Aorta (tissue), 5 donors: ENCODE results near the gene PDE5A. TPM values are rescaled to one million over a fixed set of nuclear protein-coding genes. Genes with fewer than 3 reads are reported as not detected.

Source experiments
- ATAC-seq: fragments of 200-7000 bp; cut with Tn5 transposase; one replicate; pipeline ENCODE4 v1.9.1; 2022; ENCODE audit warnings: moderate library complexity; ENCODE audit not compliant: low FRiP score
- DNase-seq, 2 donors: peaks; one replicate each; pipeline ENCODE4 v3.0.0-alpha.2; 2020
- H3K27ac ChIP-seq, 2 donors: one replicate each; pipeline ENCODE4 v1.5.1; 2013; ENCODE audit warnings: low read length in 2 of 2, mild to moderate bottlenecking in 2 of 2, moderate library complexity in 2 of 2, control low read depth in 1 of 2, inconsistent platforms in 1 of 2, low read depth in 1 of 2
- H3K27me3 ChIP-seq, 2 donors: one replicate each; pipeline ENCODE4 v1.6.1; 2013; ENCODE audit warnings: control low read depth in 1 of 2, low read length in 1 of 2, mild to moderate bottlenecking in 1 of 2, moderate library complexity in 1 of 2; ENCODE audit not compliant: insufficient read depth in 2 of 2, control insufficient read depth in 1 of 2
- H3K36me3 ChIP-seq, 2 donors: one replicate each; pipeline ENCODE4 v1.6.1; 2013; ENCODE audit warnings: control low read depth in 1 of 2, low read length in 1 of 2, mild to moderate bottlenecking in 1 of 2; ENCODE audit not compliant: insufficient read depth in 2 of 2, control insufficient read depth in 1 of 2
- H3K4me1 ChIP-seq, 2 donors: one replicate each; pipeline ENCODE4 v1.6.1; 2013; ENCODE audit warnings: low read length in 2 of 2, control low read depth in 1 of 2, mild to moderate bottlenecking in 1 of 2, moderate library complexity in 1 of 2; ENCODE audit not compliant: insufficient read depth in 2 of 2, control insufficient read depth in 1 of 2
- H3K4me3 ChIP-seq, 2 donors: one replicate each; pipeline ENCODE4 v1.5.1; 2013; ENCODE audit warnings: low read length in 2 of 2, control low read depth in 1 of 2, mild to moderate bottlenecking in 1 of 2
- H3K9me3 ChIP-seq: one replicate; pipeline ENCODE4 v1.6.1; 2013; ENCODE audit warnings: mild to moderate bottlenecking, low read length; ENCODE audit not compliant: control insufficient read depth
- WGBS, 2 donors: extraction: QIAGEN DNeasy Blood & Tissue Kit; methylation state at CpG; one replicate each; pipeline ENCODE4 v1.1.7; 2013; 5-methylcytosine and 5-hydroxymethylcytosine counted together
- intact Hi-C, 2 donors: fragments of 100-400 bp; cut with DNase I; formaldehyde crosslinking; loops; one replicate each; pipeline versions ENCODE4 v1.14.2 to v1.15.0; 2022
- polyA plus RNA-seq, 2 donors: library from polyadenylated mRNA; stranded (reverse); fragments of 200-250 nt; gene quantifications; one replicate each; pipeline ENCODE4 v1.2.3, GENCODE V29; 2013
- total RNA-seq, 2 donors: library from RNA; stranded (reverse); fragmentation: NEBNext Ultra II Directional; extraction: Animal tissue kit (Norgen Biotek cat#: 25700); gene quantifications; one replicate each; pipeline ENCODE4 v1.2.1, GENCODE V29; 2021
- donor health status: healthy with polysubstance abuse.
- donor health status: Bipolar disorder and iron deficiency.
- donor health status: DM: no; HTN: no; CAD: no.
- donor health status: DM: no; HTN: no; CAD: no.
- donor health status: DM: yes; HTN: yes; CAD: no.

Gene PDE5A
- total and polyA plus RNA-seq, 4 donors, result 24.9 to 343 (median 135) TPM

- DNase-seq (no peak), ATAC-seq (no peak)
- Histone ChIP-seq H3K9me3 (no peaks in the 10 kb centered on the region), H3K27ac (no peak overlapping the region), H3K36me3 (peaks cover 0 to 2% of the 10 kb centered on the region in 2 donors), H3K4me1 (peaks cover 6 to 8% of the 10 kb centered on the region in 2 donors), H3K27me3 (no peaks in the 10 kb centered on the region), H3K4me3 (no peak overlapping the region)
- intact Hi-C loops, result no loop called here
- 81 to 87% methylated on average over 3 of the region's 3 CpGs for WGBS, 2 donors
These were observed 98.8 kb downstream of the PDE5A start for GRCh38 chr4:119529788-119530187.

DNA sequence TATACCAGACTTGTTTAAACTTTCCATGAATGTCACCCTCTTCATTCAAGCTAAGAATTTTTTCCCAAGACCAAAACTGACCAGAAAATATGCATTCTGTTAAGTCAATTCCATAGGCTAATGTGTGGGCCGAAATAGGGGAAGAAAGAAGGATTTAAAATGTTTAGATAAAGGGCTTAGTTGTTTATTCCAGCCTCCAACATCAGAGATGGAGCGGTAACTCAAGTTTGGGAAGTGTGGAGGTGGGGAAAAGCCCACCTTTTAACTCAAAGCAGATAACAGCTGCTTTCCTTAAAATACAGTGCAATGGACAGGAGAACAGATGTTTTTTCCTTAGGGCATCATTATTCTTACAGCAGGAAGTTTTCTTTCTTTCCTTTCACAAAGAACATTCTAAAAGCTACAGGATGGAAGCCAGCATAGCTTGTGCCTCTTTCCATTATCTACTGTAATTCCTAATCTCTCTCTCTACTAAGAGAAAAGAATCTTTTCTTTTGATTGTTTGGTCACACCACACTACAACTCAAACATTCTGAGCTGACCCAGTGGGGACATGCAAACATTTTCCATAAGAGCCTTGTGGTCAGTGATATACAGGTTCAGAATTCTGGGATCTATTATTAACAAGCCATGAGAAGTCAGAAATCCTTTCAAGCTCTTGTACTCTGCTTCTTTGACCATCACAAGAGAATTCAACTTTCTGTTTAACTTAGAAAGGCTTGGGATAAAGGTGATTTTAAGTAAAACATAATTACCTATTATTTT, 101.6 kb downstream of the PDE5A start:
- intact Hi-C loops, result no loop called here
- H3K4me3 ChIP-seq, result no peak overlapping the region
- no peaks in the 10 kb centered on the region for H3K27me3 ChIP-seq
- peak overlapping the region; percentile 40 to 98 for H3K27ac ChIP-seq
- 61% methylated on average over 2 of the region's 2 CpGs for WGBS, 2 donors
- H3K9me3 ChIP-seq, result no peaks in the 10 kb centered on the region
- H3K4me1 ChIP-seq, result peaks cover 6 to 8% of the 10 kb centered on the region in 2 donors
- DNase-seq (no peak), ATAC-seq (no peak)
- H3K36me3 ChIP-seq, result peaks cover 0 to 2% of the 10 kb centered on the region in 2 donors

DNA sequence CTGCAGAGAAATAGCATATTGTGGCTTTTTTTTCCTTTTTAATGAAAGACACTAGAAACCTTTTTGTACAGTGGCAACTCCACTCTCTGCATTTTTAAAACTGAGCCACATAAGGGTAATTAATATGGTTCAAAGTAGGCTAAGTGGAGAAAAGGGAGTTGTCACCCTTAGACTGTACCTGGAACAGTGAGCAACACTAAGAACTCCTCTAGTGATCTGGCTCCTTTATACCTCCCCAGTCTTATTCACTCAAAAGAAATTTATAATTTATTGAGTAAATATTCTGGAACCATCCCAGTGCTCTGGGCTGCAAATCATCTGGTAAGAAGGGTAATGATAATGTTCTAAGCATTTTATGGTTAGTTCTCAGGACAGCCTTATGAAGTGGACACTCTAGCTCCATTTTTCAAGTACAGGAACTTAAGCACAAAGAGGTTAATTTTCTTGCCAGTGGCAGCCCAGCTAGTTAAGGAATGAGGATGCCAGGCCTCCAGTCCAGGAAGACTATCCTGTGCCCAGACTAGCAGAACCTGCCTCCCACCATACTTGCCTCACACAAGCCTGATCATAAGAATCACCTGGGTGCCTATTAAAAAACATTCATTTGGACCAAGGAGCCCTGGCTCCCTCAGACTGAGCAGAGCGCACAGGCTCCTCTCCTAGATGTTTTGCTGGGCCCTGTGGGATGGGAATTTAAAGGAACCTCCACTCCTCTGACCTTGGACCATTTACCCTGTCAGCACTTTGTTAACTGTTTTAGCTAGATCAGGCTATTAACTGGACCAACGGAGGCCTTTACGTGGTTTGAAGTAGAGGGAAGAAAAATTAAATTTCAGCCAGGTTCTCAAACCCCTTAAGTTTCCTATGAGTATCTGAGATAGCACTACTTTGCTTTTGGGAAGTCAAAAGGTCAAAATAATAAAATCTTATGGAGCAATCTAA, 102.6 kb downstream of the PDE5A start:
- Histone ChIP-seq H3K4me3 (no peak overlapping the region), H3K36me3 (peaks cover 0 to 2% of the 10 kb centered on the region in 2 donors), H3K9me3 (no peaks in the 10 kb centered on the region), H3K27me3 (no peaks in the 10 kb centered on the region), H3K4me1 (peaks cover 6 to 8% of the 10 kb centered on the region in 2 donors), H3K27ac (peak overlapping the region; percentile 93 to 98)
- 27 to 41% methylated on average over 3 of the region's 3 CpGs for WGBS, 2 donors
- intact Hi-C loops, result no loop called here
- no peak for DNase-seq
- ATAC-seq, result no peak

- Histone ChIP-seq H3K4me1 (peaks cover 6 to 8% of the 10 kb centered on the region in 2 donors), H3K27me3 (no peaks in the 10 kb centered on the region), H3K27ac (peak overlapping the region; percentile 96 to 98), H3K36me3 (peaks cover 0 to 2% of the 10 kb centered on the region in 2 donors), H3K4me3 (no peak overlapping the region), H3K9me3 (no peaks in the 10 kb centered on the region)
- intact Hi-C loops, result no loop called here
- WGBS, 2 donors, result 18 to 19% methylated on average over 5 of the region's 5 CpGs
- ATAC-seq (peak; percentile 44), DNase-seq (no peak)
These were observed 103.4 kb downstream of the PDE5A start for GRCh38 chr4:119525005-119525749.

DNA sequence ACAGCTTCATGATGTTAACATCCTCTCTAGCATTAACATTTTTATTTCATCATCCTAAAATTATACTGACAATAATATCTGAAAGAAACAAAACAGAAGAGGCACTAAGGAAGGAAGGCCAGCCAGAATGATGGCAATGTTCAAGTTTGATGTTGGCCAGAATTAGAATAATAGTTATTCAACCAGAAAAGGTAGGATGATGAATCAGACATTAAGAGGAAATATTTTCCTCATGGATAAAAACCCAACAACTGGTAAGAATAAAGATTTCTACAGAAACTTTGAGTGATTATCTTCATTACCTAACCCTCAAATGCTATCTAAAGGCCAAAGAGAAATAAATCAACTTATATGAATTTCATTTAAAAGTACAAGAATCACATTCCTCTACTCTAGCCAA, 105.2 kb downstream of the PDE5A start:
- no peak overlapping the region for H3K4me3 ChIP-seq
- no peak for DNase-seq
- peaks cover 4 to 8% of the 10 kb centered on the region in 2 donors for H3K4me1 ChIP-seq
- no peaks in the 10 kb centered on the region for H3K9me3 ChIP-seq
- H3K27me3 ChIP-seq, result no peaks in the 10 kb centered on the region
- no peaks in the 10 kb centered on the region for H3K36me3 ChIP-seq
- intact Hi-C loops, result no loop called here
- ATAC-seq, result no peak
- H3K27ac ChIP-seq, result no peak overlapping the region

- no peaks in the 10 kb centered on the region for H3K36me3 ChIP-seq
- WGBS, 2 donors, result 97 to 99% methylated on average over 4 of the region's 4 CpGs
- no peak overlapping the region for H3K27ac ChIP-seq
- H3K9me3 ChIP-seq, result no peaks in the 10 kb centered on the region
- DNase-seq, result no peak
- peaks cover 2 to 6% of the 10 kb centered on the region in 2 donors for H3K4me1 ChIP-seq
- H3K4me3 ChIP-seq, result no peak overlapping the region
- ATAC-seq, result no peak
- H3K27me3 ChIP-seq, result no peaks in the 10 kb centered on the region
- intact Hi-C loops, result no loop called here
These were observed 107.3 kb downstream of the PDE5A start for GRCh38 chr4:119521268-119521667.

DNA sequence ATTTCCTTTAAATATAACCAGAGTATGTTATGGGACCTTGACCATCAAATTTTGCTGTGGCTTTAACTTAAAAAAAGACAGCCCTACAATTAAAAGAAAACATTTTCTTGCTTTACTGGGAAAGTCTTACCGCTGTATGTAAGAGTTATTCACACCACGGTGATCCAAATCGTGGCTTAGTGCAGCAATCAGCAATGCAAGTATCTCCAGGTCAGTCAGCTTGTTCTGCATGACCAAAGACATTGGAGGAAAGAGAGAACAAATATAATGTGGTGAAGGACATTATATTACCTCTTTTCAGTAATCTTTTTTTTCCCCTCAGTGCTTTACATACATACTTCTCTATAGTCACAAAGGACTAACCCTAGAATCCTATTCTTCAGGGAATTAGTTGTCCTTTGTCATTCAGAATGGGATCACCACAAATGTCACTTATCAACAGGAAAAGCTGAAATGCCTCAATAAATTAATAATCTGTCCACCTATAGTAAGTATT, 109.6 kb downstream of the PDE5A start:
- ATAC-seq, result no peak
- H3K9me3 ChIP-seq, result no peaks in the 10 kb centered on the region
- no peaks in the 10 kb centered on the region for H3K27me3 ChIP-seq
- DNase-seq, result no peak
- no peak overlapping the region for H3K27ac ChIP-seq
- H3K4me3 ChIP-seq, result no peak overlapping the region
- 25 to 26% methylated on average over 3 of the region's 3 CpGs for WGBS, 2 donors
- no peaks in the 10 kb centered on the region for H3K36me3 ChIP-seq
- peaks cover 2 to 6% of the 10 kb centered on the region in 2 donors for H3K4me1 ChIP-seq
- intact Hi-C loops, result loop anchor here in 1 of 2 donors (10.0 kb wide), 1 partner anchor 106 kb away; the partner anchor contains the start of gene PDE5A

GRCh38 chr4:119518230-119518892, 110.2 kb downstream of the PDE5A start:
- intact Hi-C loops, result loop anchor here in 1 of 2 donors (10.0 kb wide), 1 partner anchor 106 kb away; the partner anchor contains the start of gene PDE5A
- H3K36me3 ChIP-seq, result no peaks in the 10 kb centered on the region
- DNase-seq (no peak), ATAC-seq (no peak)
- no peaks in the 10 kb centered on the region for H3K27me3 ChIP-seq
- H3K4me3 ChIP-seq, result no peak overlapping the region
- peaks cover 2 to 6% of the 10 kb centered on the region in 2 donors for H3K4me1 ChIP-seq
- WGBS, 2 donors, result 36 to 39% methylated on average over 3 of the region's 3 CpGs
- no peaks in the 10 kb centered on the region for H3K9me3 ChIP-seq
- peak overlapping the region; percentile 17 to 93 for H3K27ac ChIP-seq
